ENCODE results near the gene PELI2. TPM values are rescaled to one million over a fixed set of nuclear protein-coding genes. Genes with fewer than 3 reads are reported as not detected.

The PELI2 gene
- total and polyA plus RNA-seq, 11 donors = 0.80 to 5.2 (median 3.3) TPM

GRCh38 chr14:56282179-56282578, 164.0 kb downstream of the PELI2 start:
- no peaks in the 10 kb centered on the region for H3K36me3 ChIP-seq
- 96 to 98% (median 96%) methylated on average over 2 of the region's 2 CpGs for WGBS, 4 donors

GRCh38 chr14:56284641-56285040, 166.4 kb downstream of the PELI2 start:
- Histone ChIP-seq H3K4me1 (no peaks in the 10 kb centered on the region), H3K27me3 (no peaks in the 10 kb centered on the region), H3K36me3 (peaks cover 0 to 17% (median 8%) of the 10 kb centered on the region in 9 donors), H3K4me3 (no peak overlapping the region), H3K27ac (no peak overlapping the region), H3K9me3 (no peaks in the 10 kb centered on the region)
- 95 to 100% (median 99%) methylated on average over 1 of the region's 1 CpG for WGBS, 4 donors
- no peak for ATAC-seq
- intact Hi-C loops (cut with DNase I) = no loop called here
- DNase-seq = no peak
- TF ChIP-seq CTCF (IDR thresholded peaks at IDR 0.05) (no peak), POLR2A (IDR thresholded peaks at IDR 0.05) (no peak)

More at GRCh38 chr14:56282179-56282578, 164.0 kb downstream of the PELI2 start:
- DNase-seq (no peak), ATAC-seq (no peak)
- intact Hi-C loops (cut with DNase I) = no loop called here
- Histone ChIP-seq H3K4me1 (no peaks in the 10 kb centered on the region), H3K4me3 (no peak overlapping the region), H3K27me3 (no peaks in the 10 kb centered on the region), H3K9me3 (no peaks in the 10 kb centered on the region), H3K27ac (no peak overlapping the region)
- TF ChIP-seq CTCF (IDR thresholded peaks at IDR 0.05) (no peak), POLR2A (IDR thresholded peaks at IDR 0.05) (no peak)

- no peaks in the 10 kb centered on the region for H3K4me1 ChIP-seq
- peaks cover 0 to 42% (median 20%) of the 10 kb centered on the region in 9 donors for H3K36me3 ChIP-seq
- DNase-seq (no peak), ATAC-seq (no peak)
- no peaks in the 10 kb centered on the region for H3K9me3 ChIP-seq
- no peak for TF ChIP-seq POLR2A (IDR thresholded peaks at IDR 0.05)
- no peak for TF ChIP-seq CTCF (IDR thresholded peaks at IDR 0.05)
- no peak overlapping the region for H3K27ac ChIP-seq
- 85 to 95% (median 92%) methylated on average over 2 of the region's 2 CpGs for WGBS, 4 donors
- no peak overlapping the region for H3K4me3 ChIP-seq
- no peaks in the 10 kb centered on the region for H3K27me3 ChIP-seq
- intact Hi-C loops (cut with DNase I) = no loop called here
These were observed 170.9 kb downstream of the PELI2 start for GRCh38 chr14:56289155-56289554.

GRCh38 chr14:56290195-56290594, 172.0 kb downstream of the PELI2 start:
- WGBS, 4 donors = 94 to 96% (median 95%) methylated on average over 13 to 14 of the region's 14 CpGs
- no peak overlapping the region for H3K27ac ChIP-seq
- intact Hi-C loops (cut with DNase I) = no loop called here

More at GRCh38 chr14:56290195-56290594, 172.0 kb downstream of the PELI2 start:
- H3K36me3 ChIP-seq = peaks cover 0 to 42% (median 20%) of the 10 kb centered on the region in 9 donors
- TF ChIP-seq POLR2A (IDR thresholded peaks at IDR 0.05) (no peak), CTCF (IDR thresholded peaks at IDR 0.05) (no peak)
- H3K4me1 ChIP-seq = no peaks in the 10 kb centered on the region
- H3K4me3 ChIP-seq = no peak overlapping the region
- no peak for DNase-seq
- no peaks in the 10 kb centered on the region for H3K9me3 ChIP-seq
- no peaks in the 10 kb centered on the region for H3K27me3 ChIP-seq
- no peak for ATAC-seq
